HG03060 (cell line): Measurements from ENCODE around the gene PI3.

Source experiments
- ATAC-seq: cut with Tn5 transposase; IDR thresholded peaks from one replicate; pipeline ENCODE4 v1.9.1; 2021; ENCODE audit warnings: low read depth, moderate number of reproducible peaks; ENCODE audit not compliant: unreplicated experiment

The PI3 gene

DNA sequence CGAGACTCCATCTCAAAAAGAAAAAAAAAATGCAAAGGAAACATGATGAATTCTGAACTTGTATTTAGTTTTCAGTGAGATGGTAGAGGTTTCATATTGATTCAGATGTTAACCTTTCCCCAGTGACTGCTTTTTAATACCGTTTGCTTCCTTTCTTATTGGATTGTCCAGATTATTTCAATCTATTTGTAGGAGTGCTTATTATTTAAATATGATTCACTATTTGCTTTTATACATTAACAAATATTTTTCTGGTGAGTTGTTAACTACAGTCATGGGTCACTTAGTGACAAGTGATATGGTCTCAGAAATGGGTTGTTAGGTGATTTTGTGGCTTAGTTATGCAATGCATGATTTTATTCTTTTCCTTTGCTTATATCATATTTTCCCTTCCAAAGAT, 8.4 kb downstream of the PI3 start:
- ATAC-seq, result no peak

GRCh38 chr20:45187693-45188092, 13.0 kb downstream of the PI3 start:
- no peak for ATAC-seq

- no peak for ATAC-seq
Measured at GRCh38 chr20:45189067-45189609, 14.4 kb downstream of the PI3 start.

- no peak for ATAC-seq
Measured at GRCh38 chr20:45189861-45190260, 15.2 kb downstream of the PI3 start.

DNA sequence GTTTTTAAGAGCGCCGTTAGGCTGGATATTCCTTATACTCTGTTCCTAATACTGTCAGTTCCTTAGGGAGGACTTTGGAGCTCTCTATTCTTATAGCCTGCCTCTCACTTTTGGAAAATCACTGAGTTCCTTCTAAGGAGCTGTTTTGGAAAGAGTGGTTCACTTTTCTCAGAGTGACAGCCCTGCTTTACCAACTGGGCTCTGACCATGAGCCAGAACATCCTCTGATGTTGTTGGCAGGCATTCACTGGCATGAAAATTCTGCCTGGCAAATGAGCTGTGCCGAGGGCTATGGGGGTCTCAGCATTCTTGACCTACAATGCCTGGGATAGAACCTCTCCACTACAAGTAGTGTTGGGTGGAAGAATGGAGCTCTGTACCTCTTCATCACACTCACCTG, 17.2 kb downstream of the PI3 start:
- ATAC-seq, result no peak

- ATAC-seq, result no peak
Measured at GRCh38 chr20:45193331-45193730, 18.6 kb downstream of the PI3 start.

GRCh38 chr20:45206725-45207124, 32.0 kb downstream of the PI3 start, which contains the start of gene SEMG1:
SEMG1 (plus strand) TSS chr20:45207033; CDS start chr20:45207054, 21 bp downstream.
- no peak for ATAC-seq

- no peak for ATAC-seq
Measured at GRCh38 chr20:45209924-45210323, 35.2 kb downstream of the PI3 start.

GRCh38 chr20:45211569-45212474, 37.1 kb downstream of the PI3 start:
- ATAC-seq, result no peak

DNA sequence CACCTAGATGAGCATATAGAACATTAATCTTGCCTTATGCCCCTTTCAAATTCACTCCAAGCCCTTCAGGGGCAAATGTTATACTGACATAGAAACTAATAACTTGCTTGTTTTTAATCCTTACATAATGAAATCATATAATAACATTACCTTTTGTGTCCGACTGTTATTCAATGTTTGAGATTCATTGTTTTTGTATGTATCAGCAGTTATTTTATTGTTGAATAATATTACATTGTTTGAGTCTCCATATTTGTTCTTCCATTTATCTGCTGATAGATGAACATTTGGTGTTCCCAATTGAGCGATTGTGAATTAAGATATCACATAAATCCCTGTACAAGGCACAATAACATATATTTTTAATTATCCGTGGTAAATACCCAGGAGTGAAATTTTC, 38.1 kb downstream of the PI3 start:
- ATAC-seq, result no peak

DNA sequence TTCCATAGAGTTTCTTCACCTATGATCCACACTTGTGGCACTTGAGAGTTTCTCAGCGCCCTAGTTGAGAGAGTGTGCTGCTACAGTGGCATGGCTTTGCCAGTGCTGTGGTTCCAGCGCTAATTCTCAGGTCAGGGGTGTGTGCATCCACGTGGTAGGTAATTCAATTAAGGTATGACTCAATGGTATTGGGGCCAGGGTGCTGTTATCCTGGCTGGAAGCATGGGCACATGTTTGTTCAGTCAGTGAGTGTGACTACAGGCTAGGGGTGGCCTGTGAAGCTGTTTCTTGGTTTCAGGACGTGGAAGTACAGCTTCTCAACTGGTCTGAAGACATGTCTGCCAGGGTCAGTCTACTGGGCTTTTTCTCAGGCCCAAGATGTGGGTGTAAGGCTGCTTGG, 43.4 kb downstream of the PI3 start:
- ATAC-seq, result no peak

- no peak for ATAC-seq
Measured at GRCh38 chr20:45218636-45219035, 43.9 kb downstream of the PI3 start.

DNA sequence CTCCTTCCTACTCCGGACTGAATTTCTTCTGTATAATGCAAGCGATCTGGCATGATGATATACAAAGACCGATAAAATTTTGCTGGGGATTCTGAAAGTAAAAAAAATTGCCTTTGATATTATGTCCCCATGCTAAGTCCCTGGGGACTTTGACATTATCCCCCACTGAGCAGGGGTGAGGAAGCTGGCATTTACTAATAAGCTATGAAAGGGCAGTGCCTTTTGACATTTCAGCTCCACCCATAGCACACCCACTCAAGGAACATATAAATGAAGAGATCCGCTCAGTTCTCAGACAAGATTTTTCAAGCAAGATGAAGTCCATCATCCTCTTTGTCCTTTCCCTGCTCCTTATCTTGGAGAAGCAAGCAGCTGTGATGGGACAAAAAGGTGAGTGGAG, 46.4 kb downstream of the PI3 start, which contains the start of gene SEMG2:
Gene SEMG2, plus strand, starts transcription at position 298 of the 400 bp plus-strand sequence. Its CDS starts 17 bp downstream, at position 315.
- ATAC-seq, result no peak

DNA sequence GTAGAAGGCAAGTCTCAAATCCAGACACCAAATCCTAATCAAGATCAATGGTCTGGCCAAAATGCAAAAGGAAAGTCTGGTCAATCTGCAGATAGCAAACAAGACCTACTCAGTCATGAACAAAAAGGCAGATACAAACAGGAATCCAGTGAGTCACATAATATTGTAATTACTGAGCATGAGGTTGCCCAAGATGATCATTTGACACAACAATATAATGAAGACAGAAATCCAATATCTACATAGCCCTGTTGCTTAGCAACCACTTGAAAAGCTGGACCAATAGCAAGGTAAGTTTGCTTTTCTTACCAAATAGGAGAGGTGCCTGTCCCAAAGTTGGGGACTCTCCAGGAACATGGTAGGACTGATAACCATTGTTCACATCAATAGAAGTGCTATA, 48.4 kb downstream of the PI3 start:
- ATAC-seq, result no peak
